GM18508 (cell line): ENCODE data around the gene MPP4.
"Not testable (repeated sequence)": the region's sequence is repeated elsewhere in the genome, so short reads cannot be mapped to it uniquely, and the experiment has no call there.

ENCODE experiments used
- ATAC-seq: cut with Tn5 transposase; IDR thresholded peaks from one replicate; pipeline ENCODE4 v1.9.1; 2021; ENCODE audit warnings: moderate number of reproducible peaks; ENCODE audit not compliant: insufficient read depth, unreplicated experiment

The MPP4 gene

GRCh38 chr2:201674298-201674697 lies 24.1 kb downstream of the MPP4 start:
- ATAC-seq: no peak

- no peak for ATAC-seq
Observed at GRCh38 chr2:201673546-201673945, 24.9 kb downstream of the MPP4 start.

DNA sequence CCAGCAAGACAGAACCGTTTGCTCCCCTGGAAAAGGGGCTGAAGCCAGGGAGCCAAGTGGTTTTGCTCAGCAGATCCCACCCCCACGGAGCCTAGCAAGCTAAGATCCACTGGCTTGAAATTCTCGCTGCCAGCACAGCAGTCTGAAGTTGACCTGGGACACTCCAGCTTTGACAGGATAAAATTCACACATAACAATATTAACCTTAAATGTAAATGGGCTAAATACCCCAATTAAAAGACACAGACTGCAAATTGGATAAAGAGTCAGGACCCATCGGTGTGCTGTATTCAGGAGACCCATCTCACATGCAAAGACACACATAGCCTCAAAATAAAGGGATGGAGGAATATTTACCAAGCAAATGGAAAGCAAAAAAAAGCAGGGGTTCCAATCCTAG lies 27.2 kb downstream of the MPP4 start:
- not testable (repeated sequence) for ATAC-seq

DNA sequence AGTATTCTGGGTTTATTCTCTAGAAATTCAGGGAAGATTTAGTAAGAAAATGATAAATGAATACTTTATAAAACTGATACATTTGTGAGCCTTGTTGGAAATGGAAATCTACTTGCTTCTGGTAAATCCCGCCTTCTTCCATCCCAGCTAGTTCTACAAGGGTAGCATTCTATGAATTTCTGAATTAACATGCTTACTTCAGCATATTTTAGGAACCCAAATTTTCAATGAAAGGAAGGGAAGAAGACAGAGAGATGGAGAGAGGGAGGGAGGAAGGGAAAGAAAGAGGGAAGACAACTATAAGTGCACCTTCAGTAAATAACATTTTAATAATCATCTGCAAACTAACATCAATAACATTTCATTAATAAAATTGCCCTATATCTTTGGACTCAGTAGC lies 28.6 kb downstream of the MPP4 start:
- no peak for ATAC-seq

- ATAC-seq: no peak
Observed at GRCh38 chr2:201668402-201668910, 30.0 kb downstream of the MPP4 start.

- ATAC-seq: no peak
Observed at GRCh38 chr2:201664334-201664733, 34.1 kb downstream of the MPP4 start.

DNA sequence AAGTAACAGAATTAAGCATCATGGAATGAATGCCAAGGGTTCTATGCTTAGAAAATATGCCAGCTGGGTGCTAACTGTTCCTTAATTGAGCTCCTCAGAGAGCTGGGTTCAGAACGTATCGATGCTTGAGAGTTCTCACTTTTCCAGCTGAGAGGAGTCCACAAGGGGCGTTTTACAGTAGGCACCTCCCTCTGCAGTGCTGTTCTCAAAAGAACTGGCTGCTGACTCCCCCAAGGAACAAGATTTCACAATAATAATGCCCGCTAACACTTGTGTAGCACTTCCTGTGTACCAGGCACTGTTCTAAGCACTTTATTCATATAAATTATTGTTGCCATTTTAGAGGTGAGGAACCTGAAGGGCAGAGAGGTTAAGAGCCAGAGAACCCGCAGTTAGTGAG lies 37.1 kb downstream of the MPP4 start:
- no peak for ATAC-seq

- no peak for ATAC-seq
Observed at GRCh38 chr2:201660293-201660895, 38.0 kb downstream of the MPP4 start.

DNA sequence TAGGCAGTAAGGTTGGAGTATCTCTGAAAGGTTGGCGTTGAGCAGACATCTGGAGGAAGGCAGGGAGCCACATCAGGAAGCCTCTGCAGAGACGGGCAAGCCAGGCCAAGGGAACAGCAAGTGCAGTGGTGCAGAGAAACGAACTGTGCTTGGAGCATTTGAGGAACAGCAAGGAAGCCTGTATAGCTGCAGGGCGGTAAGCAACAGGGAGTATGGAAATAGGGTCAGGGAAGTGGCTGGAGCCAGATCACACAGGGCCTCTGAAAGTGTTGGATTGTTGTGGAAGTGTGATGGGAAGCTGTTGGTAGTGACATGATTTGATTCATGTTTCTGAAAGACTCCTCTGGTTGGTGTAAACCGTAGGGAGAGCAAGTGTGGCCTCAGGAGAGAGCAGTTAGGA lies 41.7 kb downstream of the MPP4 start:
- ATAC-seq: no peak

DNA sequence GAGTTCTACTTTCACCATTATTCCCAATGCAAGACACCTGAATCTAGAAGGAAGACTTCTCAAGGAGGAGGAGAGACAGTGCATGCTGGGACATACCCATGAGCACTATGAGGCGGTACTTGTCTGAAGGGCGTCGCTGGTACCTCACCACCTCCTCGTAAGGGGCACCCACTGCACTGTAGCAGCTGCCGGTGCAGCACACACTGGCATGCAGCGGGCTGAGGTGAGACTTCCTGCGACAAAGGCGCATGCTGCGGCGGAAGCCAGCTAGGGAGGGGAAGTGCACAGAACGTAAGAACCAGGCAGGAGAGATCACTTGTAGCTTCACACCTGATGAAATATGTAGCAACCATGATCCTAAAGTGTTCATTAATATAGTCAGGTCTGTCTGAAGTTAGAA lies 42.3 kb downstream of the MPP4 start:
- ATAC-seq: no peak

GRCh38 chr2:201654616-201655384 lies 43.6 kb downstream of the MPP4 start:
- no peak for ATAC-seq

DNA sequence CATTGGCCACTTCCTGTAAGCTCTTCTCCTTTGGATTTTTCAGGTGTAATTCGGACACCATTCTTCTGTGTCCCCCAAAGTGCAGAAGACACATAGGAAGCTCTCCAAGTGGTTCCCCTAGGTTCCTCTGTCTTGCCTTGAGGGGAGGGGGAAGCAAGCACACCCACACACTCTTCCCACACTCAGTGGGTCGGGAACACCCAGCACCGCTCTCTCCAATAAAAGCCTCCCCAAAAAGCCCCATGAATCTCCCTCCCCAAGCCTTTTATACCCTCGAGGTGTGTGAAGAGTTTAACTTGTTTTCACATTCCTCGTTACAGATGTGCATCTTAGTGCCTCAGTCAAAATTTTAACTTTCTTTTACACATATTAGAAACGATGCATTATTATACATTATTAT lies 45.2 kb downstream of the MPP4 start:
- ATAC-seq: no peak

DNA sequence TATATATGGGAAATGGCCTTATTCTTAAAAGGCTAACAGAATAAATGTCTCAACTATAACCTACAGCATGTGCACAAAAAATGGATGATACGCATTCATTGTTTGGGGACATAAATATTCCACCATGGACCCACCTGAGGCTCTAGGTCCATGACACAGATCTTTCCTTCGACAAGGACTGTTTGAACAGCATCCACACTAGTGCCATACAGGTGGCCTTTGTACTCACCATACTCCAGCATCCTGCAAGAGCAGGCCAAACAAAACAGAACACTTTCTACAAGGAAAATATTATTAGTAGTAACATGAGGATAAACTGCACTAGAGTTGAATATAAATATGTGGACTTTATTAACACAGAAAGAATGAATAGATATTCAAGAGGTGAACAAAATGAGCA lies 49.0 kb downstream of the MPP4 start:
- ATAC-seq: no peak

DNA sequence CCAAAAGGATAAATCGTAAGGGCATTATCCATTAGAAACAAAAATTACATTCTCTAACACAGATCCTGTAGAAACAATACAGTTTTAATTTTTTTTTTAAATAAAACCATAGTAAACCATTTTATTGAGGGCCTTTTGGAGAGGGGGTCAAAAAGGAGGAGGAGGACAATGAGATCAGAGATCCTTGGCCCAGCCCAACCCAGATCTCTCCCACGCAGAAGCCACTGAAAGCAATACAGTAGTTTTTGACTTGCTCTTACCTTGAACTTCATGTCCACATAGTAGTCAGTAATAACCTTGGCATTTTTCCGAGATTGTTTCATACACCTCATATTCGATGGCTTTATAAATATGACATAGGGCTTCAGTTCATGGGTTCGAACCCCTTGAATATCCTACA lies 51.0 kb downstream of the MPP4 start:
- no peak for ATAC-seq

DNA sequence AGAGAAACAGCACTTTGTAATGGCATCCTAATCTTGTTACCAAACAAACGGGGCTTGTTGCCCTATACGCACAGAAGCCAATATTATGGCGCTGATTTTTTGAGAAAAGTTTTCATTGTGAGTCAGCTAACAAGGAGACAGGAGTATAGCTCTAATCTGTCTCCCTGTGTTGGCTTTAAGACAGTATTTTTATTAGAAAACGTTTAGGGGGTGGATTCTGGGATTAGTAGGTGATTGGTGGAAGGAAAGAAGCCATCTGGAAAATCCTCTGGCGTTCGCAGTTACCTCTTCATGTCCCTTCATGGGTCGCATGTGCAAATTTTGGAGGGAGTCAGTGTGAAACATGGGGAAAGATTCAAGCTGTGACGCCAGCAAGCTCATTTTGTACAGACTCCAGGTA lies 54.4 kb downstream of the MPP4 start:
- no peak for ATAC-seq

GRCh38 chr2:201643216-201643890 lies 55.1 kb downstream of the MPP4 start, which contains the start of gene TMEM237:
TMEM237 (minus strand) TSS chr2:201643503; CDS start chr2:201643400, 103 bp downstream.
- no peak for ATAC-seq

- no peak for ATAC-seq
Observed at GRCh38 chr2:201642579-201643215, 55.7 kb downstream of the MPP4 start.

- ATAC-seq: no peak
Observed at GRCh38 chr2:201642086-201642578, 56.3 kb downstream of the MPP4 start.

GRCh38 chr2:201639205-201639604 lies 59.2 kb downstream of the MPP4 start:
- ATAC-seq: no peak

- ATAC-seq: no peak
Observed at GRCh38 chr2:201638326-201638725, 60.1 kb downstream of the MPP4 start.
